Endometrium (tissue), 2 donors: ENCODE results near the gene DOCK3.
"Not testable (repeated sequence)": the region's sequence is repeated elsewhere in the genome, so short reads cannot be mapped to it uniquely, and the experiment has no call there.

Experiments
- FAIRE-seq: peaks from 2 replicates; lab custom pipeline; 2012; peaks lifted over from hg19 to GRCh38; lab: Jason Lieb, UNC
- donor health status: control.
- donor health status: control.

The DOCK3 gene

GRCh38 chr3:50804376-50804775 is 129.6 kb downstream of the DOCK3 start:
- FAIRE-seq: not testable (repeated sequence)

GRCh38 chr3:50805321-50805720 is 130.6 kb downstream of the DOCK3 start:
- no peak for FAIRE-seq

- FAIRE-seq: no peak
These were observed 131.3 kb downstream of the DOCK3 start for GRCh38 chr3:50806031-50806430.

- FAIRE-seq: no peak
These were observed 132.1 kb downstream of the DOCK3 start for GRCh38 chr3:50806806-50807205.

- FAIRE-seq: no peak
These were observed 132.5 kb downstream of the DOCK3 start for GRCh38 chr3:50807266-50807665.

- no peak for FAIRE-seq
These were observed 137.2 kb downstream of the DOCK3 start for GRCh38 chr3:50811893-50812292.

GRCh38 chr3:50815844-50816243 is 141.1 kb downstream of the DOCK3 start:
- no peak for FAIRE-seq

- no peak for FAIRE-seq
These were observed 142.2 kb downstream of the DOCK3 start for GRCh38 chr3:50816894-50817293.

- FAIRE-seq: no peak
These were observed 143.2 kb downstream of the DOCK3 start for GRCh38 chr3:50817756-50818529.

GRCh38 chr3:50819882-50820281 is 145.2 kb downstream of the DOCK3 start:
- FAIRE-seq: no peak

GRCh38 chr3:50825841-50826240 is 151.1 kb downstream of the DOCK3 start:
- FAIRE-seq: no peak

GRCh38 chr3:50830451-50830850 is 155.7 kb downstream of the DOCK3 start:
- no peak for FAIRE-seq

- FAIRE-seq: not testable (repeated sequence)
These were observed 156.3 kb downstream of the DOCK3 start for GRCh38 chr3:50831009-50831408.

GRCh38 chr3:50840983-50841489 is 166.3 kb downstream of the DOCK3 start:
- no peak for FAIRE-seq

- FAIRE-seq: no peak
These were observed 173.6 kb downstream of the DOCK3 start for GRCh38 chr3:50848308-50848707.

- FAIRE-seq: no peak
These were observed 176.1 kb downstream of the DOCK3 start for GRCh38 chr3:50850639-50851511.

- no peak for FAIRE-seq
These were observed 179.2 kb downstream of the DOCK3 start for GRCh38 chr3:50853936-50854335.

- no peak for FAIRE-seq
These were observed 187.5 kb downstream of the DOCK3 start for GRCh38 chr3:50862221-50862620.

GRCh38 chr3:50873376-50874157 is 198.8 kb downstream of the DOCK3 start:
- no peak for FAIRE-seq

- not testable (repeated sequence) for FAIRE-seq
These were observed 200.1 kb downstream of the DOCK3 start for GRCh38 chr3:50874876-50875275.

- FAIRE-seq: peak; percentile 26
These were observed 202.2 kb downstream of the DOCK3 start for GRCh38 chr3:50876947-50877346.

GRCh38 chr3:50882733-50883132 is 208.0 kb downstream of the DOCK3 start:
- FAIRE-seq: not testable (repeated sequence)
